Measurements from ENCODE around the gene PPARD.
"Not testable (repeated sequence)": the region's sequence is repeated elsewhere in the genome, so short reads cannot be mapped to it uniquely, and the experiment has no call there.

PPARD gene

GRCh38 chr6:35377002-35377401 lies 34.6 kb downstream of the PPARD start:
- in situ Hi-C loops (cut with MboI; ENCODE audit: low sequenced_read_pairs), result no loop called here

DNA sequence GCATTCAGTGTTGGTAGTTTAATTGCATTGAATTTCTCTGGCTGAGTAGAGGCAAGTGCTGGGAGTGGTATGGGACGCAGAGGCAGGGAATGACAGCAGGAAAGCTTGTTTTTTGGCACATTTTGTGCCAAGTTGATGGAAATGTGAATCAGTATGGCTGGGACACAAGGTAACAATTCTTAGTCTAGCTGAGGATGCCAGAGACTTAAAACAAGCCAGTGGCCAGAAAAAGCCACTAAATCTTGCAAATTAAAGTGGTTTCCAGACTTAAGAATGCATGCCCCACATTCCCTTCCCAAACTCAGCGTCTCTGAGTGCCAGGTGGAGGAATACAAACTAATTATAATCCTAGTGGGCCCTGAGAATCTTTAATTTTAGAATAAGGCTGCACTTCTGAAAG lies 35.9 kb downstream of the PPARD start:
- in situ Hi-C loops (cut with MboI; ENCODE audit: low sequenced_read_pairs), result no loop called here

GRCh38 chr6:35381132-35381531 lies 38.8 kb downstream of the PPARD start:
- in situ Hi-C loops (cut with MboI; ENCODE audit: low sequenced_read_pairs), result no loop called here

- in situ Hi-C loops (cut with MboI; ENCODE audit: low sequenced_read_pairs), result no loop called here
These were observed 39.7 kb downstream of the PPARD start for GRCh38 chr6:35382015-35382414.

- in situ Hi-C loops (cut with MboI; ENCODE audit: low sequenced_read_pairs), result no loop called here
These were observed 43.3 kb downstream of the PPARD start for GRCh38 chr6:35385457-35386202.

DNA sequence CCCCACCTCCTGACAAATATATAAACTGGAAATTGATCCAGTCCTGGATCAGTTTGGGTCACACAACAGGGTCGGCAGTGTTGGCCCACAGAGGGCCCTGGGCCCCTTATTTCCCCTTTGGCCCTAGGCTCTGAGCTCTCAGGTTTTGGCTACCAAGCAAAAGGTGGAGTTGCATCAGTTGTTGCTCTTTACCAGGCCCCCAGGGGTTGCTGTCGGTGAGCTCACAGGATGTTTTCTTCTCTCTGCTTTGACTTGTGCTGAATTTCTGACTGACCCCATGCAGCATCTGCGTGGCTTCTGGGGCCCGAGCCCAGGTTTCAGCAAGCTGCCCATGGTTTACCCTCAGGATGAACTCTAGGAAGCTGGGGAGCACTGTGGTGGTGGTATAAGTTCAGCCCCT lies 44.6 kb downstream of the PPARD start:
- in situ Hi-C loops (cut with MboI; ENCODE audit: low sequenced_read_pairs), result no loop called here

DNA sequence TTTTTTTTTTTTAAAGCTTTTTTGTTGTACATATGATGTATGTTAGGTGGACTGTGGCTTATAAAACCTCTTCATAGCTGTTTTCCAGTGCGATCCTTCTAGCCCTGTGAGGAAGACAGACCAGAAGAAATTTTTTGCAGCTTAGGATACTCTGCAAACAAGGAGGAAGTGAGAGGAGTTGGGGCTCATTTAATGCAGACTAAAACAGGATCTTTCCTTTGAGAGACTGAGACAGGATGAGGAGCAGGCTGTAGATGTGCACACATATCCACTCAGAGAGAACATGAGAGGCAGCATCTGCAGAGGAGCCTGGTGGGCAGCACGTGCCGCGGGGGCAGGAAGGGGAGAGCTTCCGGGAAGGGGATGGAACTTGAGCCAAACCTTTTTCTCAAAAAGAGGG lies 45.7 kb downstream of the PPARD start:
- in situ Hi-C loops (cut with MboI; ENCODE audit: low sequenced_read_pairs), result no loop called here

- in situ Hi-C loops (cut with MboI; ENCODE audit: low sequenced_read_pairs), result no loop called here
These were observed 46.5 kb downstream of the PPARD start for GRCh38 chr6:35388772-35389352.

DNA sequence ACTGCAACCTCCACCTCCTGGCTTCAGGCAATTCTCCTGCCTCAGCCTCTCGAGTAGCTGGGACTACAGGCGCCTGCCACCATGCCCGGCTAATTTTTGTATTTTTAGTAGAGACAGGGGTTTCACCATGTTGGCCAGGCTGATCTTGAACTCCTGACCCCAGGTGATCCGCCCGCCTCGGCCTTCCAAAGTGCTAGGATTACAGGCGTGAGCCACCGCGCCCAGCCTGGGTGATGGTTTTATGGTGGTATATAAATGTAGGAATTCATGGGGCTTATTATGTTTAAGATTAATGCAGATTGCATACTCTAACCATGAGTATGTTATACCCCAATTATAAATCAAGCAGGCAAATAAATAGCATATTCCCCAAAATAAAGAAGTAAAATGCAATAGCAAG lies 47.0 kb downstream of the PPARD start:
- in situ Hi-C loops (cut with MboI; ENCODE audit: low sequenced_read_pairs), result not testable (repeated sequence)

- in situ Hi-C loops (cut with MboI; ENCODE audit: low sequenced_read_pairs), result no loop called here
These were observed 49.0 kb downstream of the PPARD start for GRCh38 chr6:35391240-35391968.

- in situ Hi-C loops (cut with MboI; ENCODE audit: low sequenced_read_pairs), result no loop called here
These were observed 49.8 kb downstream of the PPARD start for GRCh38 chr6:35392111-35392702.

- in situ Hi-C loops (cut with MboI; ENCODE audit: low sequenced_read_pairs), result no loop called here
These were observed 50.7 kb downstream of the PPARD start for GRCh38 chr6:35392773-35393672.

GRCh38 chr6:35396991-35397390 lies 54.6 kb downstream of the PPARD start:
- in situ Hi-C loops (cut with MboI; ENCODE audit: low sequenced_read_pairs), result no loop called here

GRCh38 chr6:35397806-35398418 lies 55.6 kb downstream of the PPARD start:
- in situ Hi-C loops (cut with MboI; ENCODE audit: low sequenced_read_pairs), result no loop called here

DNA sequence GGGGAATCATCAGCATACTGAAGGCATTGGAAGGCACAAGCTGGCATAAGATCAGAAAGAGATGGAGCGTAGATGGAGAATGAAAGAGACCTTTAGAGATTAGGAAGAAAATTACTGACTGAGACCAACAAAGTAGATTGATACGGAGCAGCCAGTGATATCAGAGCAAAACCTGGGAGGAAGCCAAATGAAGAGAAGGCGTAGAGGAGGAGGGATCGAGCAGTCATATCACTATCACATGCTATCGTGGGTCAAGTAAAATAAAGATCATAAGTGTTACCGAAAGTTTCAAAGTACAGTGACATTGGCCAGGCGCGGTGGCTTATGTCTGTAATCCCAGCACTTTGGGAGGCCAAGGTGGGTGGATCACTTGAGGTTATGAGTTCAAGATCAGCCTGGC lies 56.2 kb downstream of the PPARD start:
- in situ Hi-C loops (cut with MboI; ENCODE audit: low sequenced_read_pairs), result no loop called here

- in situ Hi-C loops (cut with MboI; ENCODE audit: low sequenced_read_pairs), result no loop called here
These were observed 57.8 kb downstream of the PPARD start for GRCh38 chr6:35400111-35400510.

- in situ Hi-C loops (cut with MboI; ENCODE audit: low sequenced_read_pairs), result no loop called here
These were observed 58.5 kb downstream of the PPARD start for GRCh38 chr6:35400901-35401311.

DNA sequence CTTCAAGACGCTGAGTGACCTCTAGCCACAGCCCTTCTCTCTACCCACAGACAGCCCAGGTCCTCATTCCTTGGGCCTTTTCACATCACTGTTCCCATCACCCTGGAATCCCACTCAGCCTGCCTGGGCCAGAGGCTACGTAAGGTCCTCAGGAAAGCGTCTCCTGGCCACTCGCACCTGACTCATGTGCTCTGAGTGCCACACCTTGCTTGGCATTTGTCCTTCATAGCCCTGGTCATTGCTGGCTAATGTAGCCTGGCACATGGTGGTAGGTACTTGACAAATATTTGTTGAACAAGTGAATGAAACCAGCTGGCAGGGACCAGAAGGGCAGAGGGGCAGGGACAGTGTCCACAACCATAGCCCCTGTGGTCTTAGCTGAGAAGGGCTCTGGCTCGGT lies 59.2 kb downstream of the PPARD start:
- in situ Hi-C loops (cut with MboI; ENCODE audit: low sequenced_read_pairs), result no loop called here

- in situ Hi-C loops (cut with MboI; ENCODE audit: low sequenced_read_pairs), result no loop called here
These were observed 59.9 kb downstream of the PPARD start for GRCh38 chr6:35402136-35402855.

- in situ Hi-C loops (cut with MboI; ENCODE audit: low sequenced_read_pairs), result no loop called here
These were observed 60.5 kb downstream of the PPARD start for GRCh38 chr6:35402856-35403191.
